ENCODE results near the gene CSNK2A2. TPM values are rescaled to one million over a fixed set of nuclear protein-coding genes. Genes with fewer than 3 reads are reported as not detected.

CSNK2A2 gene
- total and polyA plus RNA-seq, 2 of the 8 experiments (the other 6 are each of a cell fraction or from before 2014, with no cell fraction given) = 37.9 to 128 TPM

DNA sequence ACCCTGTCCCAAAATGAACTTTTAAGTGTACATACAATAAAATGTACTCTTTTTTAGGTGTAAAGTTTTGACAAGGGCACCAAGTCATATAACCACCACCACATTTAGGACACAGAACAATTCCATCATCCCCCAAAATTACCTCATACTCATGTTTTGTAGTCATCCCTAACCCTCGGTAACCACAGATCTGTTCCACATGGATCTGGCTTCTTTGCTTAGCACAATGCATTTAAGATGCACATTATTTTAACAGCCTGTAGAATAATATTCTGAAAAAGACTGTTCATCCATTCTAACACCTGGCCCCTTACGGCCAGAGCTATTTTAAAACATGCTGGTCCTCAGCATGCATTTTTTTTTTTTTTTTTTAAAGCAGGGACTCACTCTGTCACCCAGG lies 43.6 kb downstream of the CSNK2A2 start (continued):
- TF ChIP-seq NANOG (IDR thresholded peaks at IDR 0.05; ENCODE audit: insufficient read depth, low read depth, low read length, poor library complexity, severe bottlenecking) (no peak), EGR1 (IDR thresholded peaks at IDR 0.05; ENCODE audit: borderline replicate concordance, low read depth, low read length) (no peak), TAF7 (optimal IDR thresholded peaks at IDR 0.05; ENCODE audit: borderline replicate concordance, low read depth, low read length) (no peak)

Data from H1 (cell line).